GM12878 (cell line): ENCODE measurements around the gene ZFYVE19. TPM values are rescaled to one million over a fixed set of nuclear protein-coding genes. Genes with fewer than 3 reads are reported as not detected.
A peak's percentile ranks its signal among the peaks of the same experiment; 100 is the strongest.

Experiments used
- ATAC-seq: fragments of 200-7000 bp; cut with Tn5 transposase; 3 replicates; pipeline ENCODE4 v1.9.1; 2020; ENCODE audit warnings: mild to moderate bottlenecking, moderate library complexity
- BruUV-seq: library from RNA; stranded (reverse); fragments of 400-500 nt; replicated peaks from 2 replicates; lab custom pipeline; 2021; lab: Mats Ljungman, UMichigan
- CTCF ChIA-PET: fragments of 300-600 bp; sonication (Branson Sonifier 250); formaldehyde crosslinking; extraction: SDS; loops from one replicate; lab custom pipeline; 2021; ENCODE audit warnings: inconsistent platforms; lab: Yijun Ruan, JAX
- POLR2A ChIA-PET: fragments of 350-600 bp; formaldehyde crosslinking; extraction: SDS; loops from one replicate; lab custom pipeline; 2021; ENCODE audit warnings: inconsistent platforms; lab: Charles Lee
- RAD21 ChIA-PET: fragments of 300-600 bp; sonication (Branson Sonifier 250); formaldehyde crosslinking; loops from one replicate; lab custom pipeline; 2023; ENCODE audit warnings: antibody characterized with exemption; ENCODE audit not compliant: unreplicated experiment; lab: Charles Lee
- SMC1A ChIA-PET: fragments of 300-600 bp; sonication (Branson Sonifier 250); formaldehyde crosslinking; loops from one replicate; lab custom pipeline; 2023; ENCODE audit not compliant: unreplicated experiment, uncharacterized antibody; lab: Charles Lee
- DNase-seq: peaks from one replicate; pipeline ENCODE4 v3.0.0-alpha.2; 2011; ENCODE audit warnings: low read depth, low spot score
- FAIRE-seq: peaks from 3 replicates; lab custom pipeline; 2011; peaks lifted over from hg19 to GRCh38; lab: Jason Lieb, UNC
- H2AFZ ChIP-seq: 2 replicates; pipeline ENCODE4 v1.6.0; 2011; ENCODE audit warnings: low read depth, low read length, control low read depth; ENCODE audit not compliant: control insufficient read depth
- H3K27ac ChIP-seq: 2 replicates; pipeline ENCODE4 v1.5.1; 2011; ENCODE audit warnings: control low read depth; ENCODE audit not compliant: control insufficient read depth, insufficient read depth
- H3K27me3 ChIP-seq, 2 experiments: replicated peaks in 1 of 2; 2 replicates each; pipeline versions ENCODE4 v1.6.0 to v1.6.1; 2011; ENCODE audit warnings: low read length in 1 of 2; ENCODE audit not compliant: control insufficient read depth in 2 of 2, insufficient read depth in 2 of 2
- H3K36me3 ChIP-seq, 2 experiments: 2 replicates each; pipeline ENCODE4 v1.5.1; 2011; ENCODE audit warnings: low read length in 1 of 2; ENCODE audit not compliant: control insufficient read depth in 2 of 2, insufficient read depth in 2 of 2
- H3K4me1 ChIP-seq: 2 replicates; pipeline ENCODE4 v1.6.1; 2011; ENCODE audit warnings: mild to moderate bottlenecking, low read length, moderate library complexity, mixed read lengths; ENCODE audit not compliant: control insufficient read depth, insufficient read depth
- H3K4me2 ChIP-seq: 2 replicates; pipeline ENCODE4 v1.6.0; 2011; ENCODE audit warnings: control low read depth; ENCODE audit not compliant: control insufficient read depth, insufficient read depth
- H3K4me3 ChIP-seq: fragments of 200-600 bp; sonication (generic); 2 replicates; pipeline ENCODE4 v1.5.1; 2016
- H3K79me2 ChIP-seq: 2 replicates; pipeline ENCODE4 v1.6.0; 2011; ENCODE audit warnings: low read length; ENCODE audit not compliant: control insufficient read depth, insufficient read depth
- H3K9ac ChIP-seq: 2 replicates; pipeline ENCODE4 v1.8.0; 2011; ENCODE audit warnings: low read length, control low read depth, mixed read lengths; ENCODE audit not compliant: control insufficient read depth, insufficient read depth
- H3K9me3 ChIP-seq: replicated peaks from 3 replicates; pipeline ENCODE4 v1.5.1; 2011; ENCODE audit warnings: mild to moderate bottlenecking, low read length; ENCODE audit not compliant: control insufficient read depth, insufficient read depth
- H4K20me1 ChIP-seq: 2 replicates; pipeline ENCODE4 v1.6.0; 2011; ENCODE audit not compliant: control insufficient read depth, insufficient read depth
- DPF2 ChIP-seq: fragments of 450-650 bp; IDR thresholded peaks from 2 replicates; pipeline ENCODE4 v1.6.1; 2017; ENCODE audit warnings: mild to moderate bottlenecking
- GATAD2B ChIP-seq: fragments of 450-650 bp; conservative IDR thresholded peaks from 2 replicates; pipeline ENCODE4 v1.6.1; 2017; ENCODE audit warnings: low read depth, mild to moderate bottlenecking, moderate library complexity
- KAT2A ChIP-seq: conservative IDR thresholded peaks from 2 replicates; pipeline ENCODE4 v1.6.1; 2011; ENCODE audit warnings: low read depth, low read length; ENCODE audit not compliant: control insufficient read depth
- PML ChIP-seq: IDR thresholded peaks from 2 replicates; pipeline ENCODE4 v1.6.1; 2012; ENCODE audit warnings: low read length, inconsistent platforms
- RAD21 ChIP-seq: IDR thresholded peaks from 2 replicates; pipeline ENCODE4 v1.6.1; 2011; ENCODE audit warnings: mild to moderate bottlenecking, low read depth, low read length, moderate library complexity; ENCODE audit not compliant: insufficient read depth
- RUNX3 ChIP-seq: IDR thresholded peaks from 2 replicates; pipeline ENCODE4 v1.6.1; 2012; ENCODE audit warnings: low read length, inconsistent platforms
- SP1 ChIP-seq: IDR thresholded peaks from one replicate; pipeline ENCODE4 v1.6.1; 2011; ENCODE audit warnings: low read depth, low read length
- SPI1 ChIP-seq: IDR thresholded peaks from 2 replicates; pipeline ENCODE4 v1.6.1; 2011; ENCODE audit warnings: low read depth, mild to moderate bottlenecking, low read length, moderate library complexity, borderline replicate concordance; ENCODE audit not compliant: insufficient read depth
- SRF ChIP-seq, 2 experiments: IDR thresholded peaks; 2 replicates each; pipeline ENCODE4 v1.6.1; 2011; ENCODE audit warnings: low read depth in 2 of 2, low read length in 2 of 2, mild to moderate bottlenecking in 1 of 2, moderate library complexity in 1 of 2
- TARDBP ChIP-seq: IDR thresholded peaks from 2 replicates; pipeline ENCODE4 v1.6.1; 2016; ENCODE audit warnings: borderline replicate concordance
- TBL1XR1 ChIP-seq: IDR thresholded peaks from 2 replicates; pipeline ENCODE4 v1.6.1; 2012; ENCODE audit warnings: low read depth, low read length, improper control_type of control experiment
- ZNF622 ChIP-seq: fragments of 450-650 bp; IDR thresholded peaks from 2 replicates; pipeline ENCODE4 v1.6.1; 2017; ENCODE audit warnings: mild to moderate bottlenecking, inconsistent platforms
- WGBS: methylation state at CpG from one replicate; pipeline ENCODE4 v1.1.6; 2016; ENCODE audit warnings: low lambda C conversion rate; ENCODE audit not compliant: insufficient replicate concordance, insufficient coverage; ENCODE audit errors: missing lambda C conversion rate; 5-methylcytosine and 5-hydroxymethylcytosine counted together
- in situ Hi-C: fragments of 300-500 bp; cut with MboI; formaldehyde crosslinking; loops from 9 replicates; pipeline ENCODE4 v1.14.3; 2018; ENCODE audit warnings: mixed read lengths
- intact Hi-C: fragments of 100-400 bp; cut with micrococcal nuclease; formaldehyde crosslinking; loops from one replicate; pipeline ENCODE4 v1.14.2; 2022; ENCODE audit not compliant: unreplicated experiment
- polyA plus RNA-seq, 11 experiments: library from polyadenylated mRNA; depleted of rRNA in 4 of 11; unstranded in 6 of 11; stranded (reverse) in 5 of 11; fragments of >200 nt; fragmentation: Nextera tagmentation in 4 of 11; fragmentation: Illumina TruSeq in 1 of 11; extraction: Ambion mirVana in 4 of 11; extraction: Trizol in 1 of 11; gene quantifications; 1 replicate in 1 of 11; 2 replicates in 10 of 11; pipeline versions ENCODE4 v1.2.1 to v1.2.3, GENCODE V29; 2011 to 2016; ENCODE audit warnings: inconsistent platforms in 2 of 11, missing spikeins in 2 of 11, low read depth in 1 of 11
- total RNA-seq, 4 experiments: library from RNA; depleted of rRNA in 3 of 4; stranded (reverse); fragments of >200 nt in 3 of 4; fragmentation: Illumina TruSeq in 1 of 4; extraction: Trizol in 1 of 4; gene quantifications; 2 replicates each; pipeline versions ENCODE4 v1.2.1 to v1.2.3, GENCODE V29; 2013 to 2021
- TF ChIP-seq, protein P1 (sequence below): IDR thresholded peaks from 2 replicates; pipeline ENCODE4 v1.6.1; 2011; ENCODE audit warnings: low read depth, mild to moderate bottlenecking, low read length, moderate library complexity, borderline replicate concordance; ENCODE audit errors: extremely low read depth
- TF ChIP-seq, protein P2 (sequence below): IDR thresholded peaks from 2 replicates; pipeline ENCODE4 v1.6.1; 2012; ENCODE audit warnings: low read depth, low read length, improper control_type of control experiment

ZFYVE19 gene
- total and polyA plus RNA-seq, 10 of the 15 experiments (the other 5 are each of a cell fraction or from before 2014, with no cell fraction given) = 1.7 to 36.3 (median 17.0) TPM

- TF ChIP-seq KAT2A = no peak
- TF ChIP-seq, protein P1, sequence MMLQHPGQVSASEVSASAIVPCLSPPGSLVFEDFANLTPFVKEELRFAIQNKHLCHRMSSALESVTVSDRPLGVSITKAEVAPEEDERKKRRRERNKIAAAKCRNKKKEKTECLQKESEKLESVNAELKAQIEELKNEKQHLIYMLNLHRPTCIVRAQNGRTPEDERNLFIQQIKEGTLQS = no peak
- no peak for TF ChIP-seq GATAD2B
- no peak for TF ChIP-seq DPF2
Measured at GRCh38 chr15:40767838-40768500, 38.9 kb upstream of the ZFYVE19 start (continued).

GRCh38 chr15:40768521-40769273, 38.2 kb upstream of the ZFYVE19 start:
- Histone ChIP-seq H3K36me3 (peaks cover 0 to 3% of the 10 kb centered on the region in 2 experiments; a peak in 2 of 4 replicates), H2AFZ (no peak overlapping the region), H3K4me3 (no peak overlapping the region), H4K20me1 (no peaks in the 10 kb centered on the region), H3K9ac (peak overlapping the region; percentile 41), H3K4me2 (peak overlapping the region; percentile 52), H3K79me2 (no peaks in the 10 kb centered on the region), H3K27me3 (no peaks in the 10 kb centered on the region), H3K27ac (peak overlapping the region; percentile 65), H3K4me1 (peaks cover 32% of the 10 kb centered on the region), H3K9me3 (no peaks in the 10 kb centered on the region)
- POLR2A ChIA-PET = interaction anchor here (0.6 to 2.7 kb wide), 3 partner anchors 12 to 75 kb away, joined by 4 to 9 read pairs (median 8); partner anchors contain the start of gene RAD51
- CTCF ChIA-PET = interaction anchor here (0.7 to 3.1 kb wide), 7 partner anchors 14 to 249 kb away, joined by 3 to 17 read pairs (median 4); no protein-coding TSS in a partner anchor
- RAD21 ChIA-PET = interaction anchor here (0.7 to 3.3 kb wide), 4 partner anchors 13 to 126 kb away, joined by 3 to 11 read pairs (median 4); partner anchors contain the start of gene VPS18
- DNase-seq (no peak), FAIRE-seq (no peak), ATAC-seq (no peak)
- SMC1A ChIA-PET = interaction anchor here (0.8 to 1.5 kb wide), 4 partner anchors 14 to 91 kb away, joined by 3 to 6 read pairs (median 4); partner anchors contain the start of gene RAD51
- TF ChIP-seq, protein P2, sequence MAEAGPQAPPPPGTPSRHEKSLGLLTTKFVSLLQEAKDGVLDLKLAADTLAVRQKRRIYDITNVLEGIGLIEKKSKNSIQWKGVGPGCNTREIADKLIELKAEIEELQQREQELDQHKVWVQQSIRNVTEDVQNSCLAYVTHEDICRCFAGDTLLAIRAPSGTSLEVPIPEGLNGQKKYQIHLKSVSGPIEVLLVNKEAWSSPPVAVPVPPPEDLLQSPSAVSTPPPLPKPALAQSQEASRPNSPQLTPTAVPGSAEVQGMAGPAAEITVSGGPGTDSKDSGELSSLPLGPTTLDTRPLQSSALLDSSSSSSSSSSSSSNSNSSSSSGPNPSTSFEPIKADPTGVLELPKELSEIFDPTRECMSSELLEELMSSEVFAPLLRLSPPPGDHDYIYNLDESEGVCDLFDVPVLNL = no peak
- TF ChIP-seq RUNX3 (peak; percentile 18; the same call in 1 of the 2 replicates), PML (no peak), TBL1XR1 (no peak), SPI1 (peak; percentile 56), SP1 (no peak), ZNF622 (no peak), RAD21 (no peak), TARDBP (no peak), SRF (IDR thresholded peaks at IDR 0.05; ENCODE audit: low read depth in 2 of 2, low read length in 2 of 2) (no peak)
- WGBS = 62% methylated on average over 21 of the region's 21 CpGs
- in situ Hi-C loops = no loop called here
- no TSS peak for BruUV-seq
- intact Hi-C loops = no loop called here
